Liver (tissue), 3 donors: Measurements from ENCODE around the gene HARBI1.

Source experiments
- EGR1 ChIP-seq, 2 donors: IDR thresholded peaks; 2 replicates each; pipeline ENCODE4 v1.6.1; 2016 to 2018; ENCODE audit warnings: antibody characterized with exemption in 2 of 2, low read depth in 2 of 2
- FOXA1 ChIP-seq: IDR thresholded peaks from 2 replicates; pipeline ENCODE4 v1.6.1; 2016; ENCODE audit warnings: antibody characterized with exemption
- GABPA ChIP-seq, 2 donors: IDR thresholded peaks in 1 of 2; conservative IDR thresholded peaks in 1 of 2; 2 replicates each; pipeline ENCODE4 v1.6.1; 2016; ENCODE audit warnings: antibody characterized with exemption in 2 of 2, mild to moderate bottlenecking in 1 of 2, moderate library complexity in 1 of 2
- JUND ChIP-seq, 2 donors: IDR thresholded peaks; 2 replicates each; pipeline ENCODE4 v1.6.1; 2016; ENCODE audit warnings: antibody characterized with exemption in 2 of 2
- RAD21 ChIP-seq, 2 donors: IDR thresholded peaks; 2 replicates each; pipeline ENCODE4 v1.6.1; 2016; ENCODE audit warnings: antibody characterized with exemption in 2 of 2, mild to moderate bottlenecking in 2 of 2
- RXRA ChIP-seq, 2 donors: IDR thresholded peaks; 2 replicates each; pipeline ENCODE4 v1.6.1; 2017 to 2018; ENCODE audit warnings: antibody characterized with exemption in 2 of 2, mild to moderate bottlenecking in 1 of 2
- SP1 ChIP-seq: IDR thresholded peaks from 2 replicates; pipeline ENCODE4 v1.6.1; 2018; ENCODE audit warnings: antibody characterized with exemption, mild to moderate bottlenecking
- TAF1 ChIP-seq: conservative IDR thresholded peaks from 2 replicates; pipeline ENCODE4 v1.6.1; 2016; ENCODE audit warnings: antibody characterized with exemption, mild to moderate bottlenecking
- YY1 ChIP-seq: IDR thresholded peaks from 2 replicates; pipeline ENCODE4 v1.6.1; 2016; ENCODE audit warnings: antibody characterized with exemption, mild to moderate bottlenecking
- TF ChIP-seq, protein P1 (sequence below): fragments of 150-350 bp; IDR thresholded peaks from 2 replicates; pipeline ENCODE4 v1.5.1; 2017; ENCODE audit warnings: improper control_type of control experiment, low read depth, low read length; ENCODE audit not compliant: missing input control
- TF ChIP-seq, protein P2 (sequence below): IDR thresholded peaks from 2 replicates; pipeline ENCODE4 v1.6.1; 2016; ENCODE audit warnings: antibody characterized with exemption, mild to moderate bottlenecking
- TF ChIP-seq, protein P3 (sequence below): IDR thresholded peaks from 2 replicates; pipeline ENCODE4 v1.6.1; 2016; ENCODE audit warnings: antibody characterized with exemption
- TF ChIP-seq, protein P4 (sequence below): IDR thresholded peaks from 2 replicates; pipeline ENCODE4 v1.6.1; 2016; ENCODE audit warnings: antibody characterized with exemption
- TF ChIP-seq, protein P5 (sequence below): IDR thresholded peaks from 2 replicates; pipeline ENCODE4 v1.6.1; 2016; ENCODE audit warnings: antibody characterized with exemption
- donor health status: healthy.
- donor health status: healthy.

DNA sequence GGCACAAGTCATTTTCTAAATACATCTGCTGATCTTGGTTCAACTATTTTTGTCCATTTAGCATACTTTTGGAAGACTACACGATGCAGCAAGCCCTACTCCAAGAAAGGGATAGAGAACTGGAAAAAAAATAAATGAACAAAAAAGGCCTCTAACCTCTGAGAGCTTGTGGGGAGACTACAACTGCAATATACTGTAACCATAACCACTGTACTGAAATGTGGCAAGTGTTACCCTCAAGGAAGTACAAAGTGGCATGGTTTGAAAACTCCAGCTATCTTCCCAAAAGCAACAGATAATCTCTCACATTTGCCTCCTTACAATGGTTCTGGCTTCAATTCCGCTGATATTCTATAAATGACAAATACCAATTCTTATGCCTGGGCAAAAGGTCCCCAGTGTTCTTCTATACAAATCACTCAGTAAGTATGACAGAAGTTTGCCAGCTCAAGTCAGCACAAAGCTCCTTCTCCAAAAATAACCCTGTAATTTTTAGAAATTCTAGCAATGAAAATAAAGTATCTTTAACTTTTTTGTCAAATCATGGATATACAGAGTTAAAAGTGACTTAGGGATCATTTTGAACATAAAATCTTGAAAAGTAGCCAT lies 46.1 kb downstream of the HARBI1 start:
- TF ChIP-seq, protein P1, sequence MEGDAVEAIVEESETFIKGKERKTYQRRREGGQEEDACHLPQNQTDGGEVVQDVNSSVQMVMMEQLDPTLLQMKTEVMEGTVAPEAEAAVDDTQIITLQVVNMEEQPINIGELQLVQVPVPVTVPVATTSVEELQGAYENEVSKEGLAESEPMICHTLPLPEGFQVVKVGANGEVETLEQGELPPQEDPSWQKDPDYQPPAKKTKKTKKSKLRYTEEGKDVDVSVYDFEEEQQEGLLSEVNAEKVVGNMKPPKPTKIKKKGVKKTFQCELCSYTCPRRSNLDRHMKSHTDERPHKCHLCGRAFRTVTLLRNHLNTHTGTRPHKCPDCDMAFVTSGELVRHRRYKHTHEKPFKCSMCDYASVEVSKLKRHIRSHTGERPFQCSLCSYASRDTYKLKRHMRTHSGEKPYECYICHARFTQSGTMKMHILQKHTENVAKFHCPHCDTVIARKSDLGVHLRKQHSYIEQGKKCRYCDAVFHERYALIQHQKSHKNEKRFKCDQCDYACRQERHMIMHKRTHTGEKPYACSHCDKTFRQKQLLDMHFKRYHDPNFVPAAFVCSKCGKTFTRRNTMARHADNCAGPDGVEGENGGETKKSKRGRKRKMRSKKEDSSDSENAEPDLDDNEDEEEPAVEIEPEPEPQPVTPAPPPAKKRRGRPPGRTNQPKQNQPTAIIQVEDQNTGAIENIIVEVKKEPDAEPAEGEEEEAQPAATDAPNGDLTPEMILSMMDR, result no peak
- TF ChIP-seq TAF1 (no peak), RXRA (IDR thresholded peaks at IDR 0.05) (no peak), SP1 (no peak), JUND (IDR thresholded peaks at IDR 0.05) (no peak), FOXA1 (no peak), GABPA (IDR thresholded peaks at IDR 0.05 in 1 of 2, conservative IDR thresholded peaks at IDR 0.05 in 1 of 2) (no peak), RAD21 (IDR thresholded peaks at IDR 0.05) (no peak), YY1 (no peak), EGR1 (IDR thresholded peaks at IDR 0.05; ENCODE audit: low read depth in 2 of 2) (no peak)
- TF ChIP-seq, protein P2, sequence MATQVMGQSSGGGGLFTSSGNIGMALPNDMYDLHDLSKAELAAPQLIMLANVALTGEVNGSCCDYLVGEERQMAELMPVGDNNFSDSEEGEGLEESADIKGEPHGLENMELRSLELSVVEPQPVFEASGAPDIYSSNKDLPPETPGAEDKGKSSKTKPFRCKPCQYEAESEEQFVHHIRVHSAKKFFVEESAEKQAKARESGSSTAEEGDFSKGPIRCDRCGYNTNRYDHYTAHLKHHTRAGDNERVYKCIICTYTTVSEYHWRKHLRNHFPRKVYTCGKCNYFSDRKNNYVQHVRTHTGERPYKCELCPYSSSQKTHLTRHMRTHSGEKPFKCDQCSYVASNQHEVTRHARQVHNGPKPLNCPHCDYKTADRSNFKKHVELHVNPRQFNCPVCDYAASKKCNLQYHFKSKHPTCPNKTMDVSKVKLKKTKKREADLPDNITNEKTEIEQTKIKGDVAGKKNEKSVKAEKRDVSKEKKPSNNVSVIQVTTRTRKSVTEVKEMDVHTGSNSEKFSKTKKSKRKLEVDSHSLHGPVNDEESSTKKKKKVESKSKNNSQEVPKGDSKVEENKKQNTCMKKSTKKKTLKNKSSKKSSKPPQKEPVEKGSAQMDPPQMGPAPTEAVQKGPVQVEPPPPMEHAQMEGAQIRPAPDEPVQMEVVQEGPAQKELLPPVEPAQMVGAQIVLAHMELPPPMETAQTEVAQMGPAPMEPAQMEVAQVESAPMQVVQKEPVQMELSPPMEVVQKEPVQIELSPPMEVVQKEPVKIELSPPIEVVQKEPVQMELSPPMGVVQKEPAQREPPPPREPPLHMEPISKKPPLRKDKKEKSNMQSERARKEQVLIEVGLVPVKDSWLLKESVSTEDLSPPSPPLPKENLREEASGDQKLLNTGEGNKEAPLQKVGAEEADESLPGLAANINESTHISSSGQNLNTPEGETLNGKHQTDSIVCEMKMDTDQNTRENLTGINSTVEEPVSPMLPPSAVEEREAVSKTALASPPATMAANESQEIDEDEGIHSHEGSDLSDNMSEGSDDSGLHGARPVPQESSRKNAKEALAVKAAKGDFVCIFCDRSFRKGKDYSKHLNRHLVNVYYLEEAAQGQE, result no peak
- TF ChIP-seq, protein P3, sequence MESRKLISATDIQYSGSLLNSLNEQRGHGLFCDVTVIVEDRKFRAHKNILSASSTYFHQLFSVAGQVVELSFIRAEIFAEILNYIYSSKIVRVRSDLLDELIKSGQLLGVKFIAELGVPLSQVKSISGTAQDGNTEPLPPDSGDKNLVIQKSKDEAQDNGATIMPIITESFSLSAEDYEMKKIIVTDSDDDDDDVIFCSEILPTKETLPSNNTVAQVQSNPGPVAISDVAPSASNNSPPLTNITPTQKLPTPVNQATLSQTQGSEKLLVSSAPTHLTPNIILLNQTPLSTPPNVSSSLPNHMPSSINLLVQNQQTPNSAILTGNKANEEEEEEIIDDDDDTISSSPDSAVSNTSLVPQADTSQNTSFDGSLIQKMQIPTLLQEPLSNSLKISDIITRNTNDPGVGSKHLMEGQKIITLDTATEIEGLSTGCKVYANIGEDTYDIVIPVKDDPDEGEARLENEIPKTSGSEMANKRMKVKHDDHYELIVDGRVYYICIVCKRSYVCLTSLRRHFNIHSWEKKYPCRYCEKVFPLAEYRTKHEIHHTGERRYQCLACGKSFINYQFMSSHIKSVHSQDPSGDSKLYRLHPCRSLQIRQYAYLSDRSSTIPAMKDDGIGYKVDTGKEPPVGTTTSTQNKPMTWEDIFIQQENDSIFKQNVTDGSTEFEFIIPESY, result no peak
- TF ChIP-seq, protein P4, sequence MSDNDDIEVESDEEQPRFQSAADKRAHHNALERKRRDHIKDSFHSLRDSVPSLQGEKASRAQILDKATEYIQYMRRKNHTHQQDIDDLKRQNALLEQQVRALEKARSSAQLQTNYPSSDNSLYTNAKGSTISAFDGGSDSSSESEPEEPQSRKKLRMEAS, result no peak
- TF ChIP-seq, protein P5, sequence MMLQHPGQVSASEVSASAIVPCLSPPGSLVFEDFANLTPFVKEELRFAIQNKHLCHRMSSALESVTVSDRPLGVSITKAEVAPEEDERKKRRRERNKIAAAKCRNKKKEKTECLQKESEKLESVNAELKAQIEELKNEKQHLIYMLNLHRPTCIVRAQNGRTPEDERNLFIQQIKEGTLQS, result no peak
